HCT116 (cell line): ENCODE data around the gene PAH. TPM values are rescaled to one million over a fixed set of nuclear protein-coding genes. Genes with fewer than 3 reads are reported as not detected.

Experiments
- ATAC-seq: fragments of 200-7000 bp; cut with Tn5 transposase; 2 replicates; pipeline ENCODE4 v1.9.1; 2020; ENCODE audit warnings: mild to moderate bottlenecking, moderate library complexity
- BruUV-seq: library from RNA; stranded (reverse); fragments of 400-500 nt; replicated peaks from 2 replicates; lab custom pipeline; 2021; lab: Mats Ljungman, UMichigan
- CTCF ChIA-PET: fragments of 300-600 bp; sonication (Branson Sonifier 250); formaldehyde crosslinking; loops from one replicate; lab custom pipeline; 2021; ENCODE audit warnings: antibody characterized with exemption; lab: Charles Lee
- POLR2A ChIA-PET: fragments of 300-600, 350-600 bp; sonication (Branson Sonifier 250); formaldehyde crosslinking; loops from one replicate; lab custom pipeline; 2021; ENCODE audit warnings: antibody characterized with exemption; lab: Charles Lee
- RAD21 ChIA-PET, 2 experiments: fragments of 300-600 bp; sonication (Branson Sonifier 250); formaldehyde crosslinking; loops; one replicate each; lab custom pipeline; 2023; ENCODE audit warnings: low total read pairs in 2 of 2; ENCODE audit not compliant: uncharacterized antibody in 2 of 2, unreplicated experiment in 2 of 2, low non-redundant PET in 1 of 2; lab: Charles Lee
- DNase-seq: peaks from one replicate; pipeline ENCODE4 v3.0.0-alpha.2; 2010; ENCODE audit warnings: low read depth, low spot score
- H2AFZ ChIP-seq: fragments of 200-600 bp; shearing (Covaris generic), sonication (generic); 2 replicates; pipeline ENCODE4 v1.6.1; 2017; ENCODE audit warnings: low read depth, mixed run types, mixed read lengths, antibody characterized with exemption, low read length; ENCODE audit not compliant: poor library complexity, severe bottlenecking
- H3K27ac ChIP-seq: 2 replicates; pipeline ENCODE4 v1.5.1; 2012; ENCODE audit warnings: low read depth, low read length
- H3K27me3 ChIP-seq: fragments of 200-600 bp; sonication (generic); 2 replicates; pipeline ENCODE4 v1.6.1; 2016; ENCODE audit warnings: mixed run types, low read length, mixed read lengths; ENCODE audit not compliant: insufficient read depth
- H3K36me3 ChIP-seq, 2 experiments: fragments of 200-500 bp in 1 of 2; fragments of 200-600 bp in 1 of 2; sonication (Bioruptor generic) in 1 of 2; sonication (generic) in 1 of 2; 2 replicates each; pipeline versions ENCODE4 v1.5.1 to v1.6.1; 2014 to 2016; ENCODE audit warnings: low read length in 2 of 2, inconsistent platforms in 1 of 2, mixed read lengths in 1 of 2, mixed run types in 1 of 2; ENCODE audit not compliant: insufficient read depth in 2 of 2, control insufficient read depth in 1 of 2
- H3K4me1 ChIP-seq, 2 experiments: fragments of 200-600 bp in 1 of 2; sonication (generic) in 1 of 2; 2 replicates each; pipeline versions ENCODE4 v1.5.1 to v1.6.1; 2012 to 2017; ENCODE audit warnings: low read length in 2 of 2, inconsistent platforms in 1 of 2, mild to moderate bottlenecking in 1 of 2, mixed read lengths in 1 of 2, mixed run types in 1 of 2, moderate library complexity in 1 of 2; ENCODE audit not compliant: insufficient read depth in 2 of 2, control insufficient read depth in 1 of 2
- H3K4me2 ChIP-seq: fragments of 200-600 bp; sonication (generic); 2 replicates; pipeline ENCODE4 v1.6.1; 2017; ENCODE audit warnings: mixed run types, low read length, mixed read lengths
- H3K4me3 ChIP-seq, 2 experiments: fragments of 200-600 bp in 1 of 2; sonication (generic) in 1 of 2; replicated peaks in 1 of 2; 2 replicates each; pipeline ENCODE4 v1.5.1; 2011 to 2016; ENCODE audit warnings: low read length in 2 of 2, control low read depth in 1 of 2, low read depth in 1 of 2, mild to moderate bottlenecking in 1 of 2, mixed read lengths in 1 of 2, mixed run types in 1 of 2
- H3K79me2 ChIP-seq: fragments of 200-600 bp; sonication (generic); 2 replicates; pipeline ENCODE4 v1.6.1; 2017; ENCODE audit warnings: mild to moderate bottlenecking, mixed run types, low read length, moderate library complexity, mixed read lengths; ENCODE audit not compliant: insufficient read depth
- H3K9ac ChIP-seq: fragments of 200-600 bp; sonication (generic); 2 replicates; pipeline ENCODE4 v1.6.1; 2016; ENCODE audit warnings: low read length, mixed read lengths
- H3K9me2 ChIP-seq: fragments of 200-600 bp; sonication (generic), shearing (Covaris generic); 2 replicates; pipeline ENCODE4 v1.6.1; 2017; ENCODE audit warnings: mixed run types, mild to moderate bottlenecking, moderate library complexity; ENCODE audit not compliant: insufficient read depth
- H3K9me3 ChIP-seq, 2 experiments: fragments of 200-500 bp in 1 of 2; fragments of 200-600 bp in 1 of 2; sonication (Bioruptor generic) in 1 of 2; sonication (generic) in 1 of 2; 2 replicates each; pipeline ENCODE4 v1.6.1; 2014 to 2017; ENCODE audit warnings: low read length in 2 of 2, mixed read lengths in 2 of 2, inconsistent platforms in 1 of 2, low read depth in 1 of 2, mild to moderate bottlenecking in 1 of 2, mixed run types in 1 of 2, moderate library complexity in 1 of 2; ENCODE audit not compliant: control insufficient read depth in 1 of 2, insufficient read depth in 1 of 2
- H4K20me1 ChIP-seq: fragments of 200-600 bp; sonication (generic), shearing (Covaris generic); 2 replicates; pipeline ENCODE4 v1.6.1; 2017; ENCODE audit warnings: mixed run types, mild to moderate bottlenecking, moderate library complexity; ENCODE audit not compliant: insufficient read depth
- CBX3 ChIP-seq: IDR thresholded peaks from 2 replicates; pipeline ENCODE4 v1.6.1; 2012; ENCODE audit warnings: low read depth
- EGR1 ChIP-seq: IDR thresholded peaks from 2 replicates; pipeline ENCODE4 v1.6.1; 2012; ENCODE audit warnings: low read depth
- ELF1 ChIP-seq: IDR thresholded peaks from 2 replicates; pipeline ENCODE4 v1.6.1; 2012; ENCODE audit warnings: low read depth, borderline replicate concordance
- EZH2phosphoT487 ChIP-seq: fragments of 200-600 bp; IDR thresholded peaks from 2 replicates; pipeline ENCODE4 v1.6.1; 2018; ENCODE audit warnings: antibody characterized with exemption, borderline replicate concordance
- FOSL1 ChIP-seq: IDR thresholded peaks from 2 replicates; pipeline ENCODE4 v1.6.1; 2012; ENCODE audit warnings: low read depth
- JUND ChIP-seq: IDR thresholded peaks from 2 replicates; pipeline ENCODE4 v1.6.1; 2012
- POLR2A ChIP-seq: IDR thresholded peaks from 2 replicates; pipeline ENCODE4 v1.7.0; 2011; ENCODE audit warnings: borderline replicate concordance; ENCODE audit not compliant: insufficient read depth, insufficient read length; ENCODE audit errors: extremely low read depth
- POLR2AphosphoS5 ChIP-seq: IDR thresholded peaks from 2 replicates; pipeline ENCODE4 v1.6.1; 2011; ENCODE audit warnings: mild to moderate bottlenecking, low read depth, low read length, moderate library complexity
- RAD21 ChIP-seq: IDR thresholded peaks from 2 replicates; pipeline ENCODE4 v1.6.1; 2012; ENCODE audit warnings: low read depth, mild to moderate bottlenecking
- SRF ChIP-seq: IDR thresholded peaks from 2 replicates; pipeline ENCODE4 v1.6.1; 2012; ENCODE audit warnings: low read depth
- ZFX ChIP-seq: fragments of 450-650 bp; IDR thresholded peaks from 2 replicates; pipeline ENCODE4 v1.6.1; 2017
- ZNF274 ChIP-seq: fragments of 200-500 bp; sonication (Bioruptor generic); IDR thresholded peaks from 2 replicates; pipeline ENCODE4 v1.6.1; 2014; ENCODE audit warnings: mild to moderate bottlenecking, low read depth, low read length, inconsistent platforms
- intact Hi-C: fragments of 100-400 bp; cut with micrococcal nuclease; formaldehyde crosslinking; loops from 2 replicates; pipeline ENCODE4 v1.10.0; 2022
- total RNA-seq: library from RNA; stranded (reverse); gene quantifications from one replicate; pipeline ENCODE4 v1.2.1, GENCODE V29; 2021; ENCODE audit not compliant: unreplicated experiment
- TF ChIP-seq, protein P1 (sequence below): IDR thresholded peaks from 2 replicates; pipeline ENCODE4 v1.6.1; 2012
- TF ChIP-seq, protein P2 (sequence below): IDR thresholded peaks from 2 replicates; pipeline ENCODE4 v1.6.1; 2012; ENCODE audit warnings: low read depth
- TF ChIP-seq, protein P3 (sequence below): IDR thresholded peaks from 2 replicates; pipeline ENCODE4 v1.6.1; 2012
- TF ChIP-seq, protein P4 (sequence below), 3 experiments: fragments of 200-600 bp in 1 of 3; sonication (generic) in 1 of 3; IDR thresholded peaks in 2 of 3; conservative IDR thresholded peaks in 1 of 3; 2 replicates each; pipeline ENCODE4 v1.5.1; 2012 to 2017; ENCODE audit warnings: low read depth in 2 of 3, low read length in 2 of 3, antibody characterized with exemption in 1 of 3, borderline replicate concordance in 1 of 3, control low read depth in 1 of 3, mild to moderate bottlenecking in 1 of 3, mixed read lengths in 1 of 3, mixed run types in 1 of 3, moderate library complexity in 1 of 3; ENCODE audit not compliant: insufficient read depth in 1 of 3

Gene PAH
- total RNA-seq, 1 experiment from 2014 or later = 2.8 TPM

DNA sequence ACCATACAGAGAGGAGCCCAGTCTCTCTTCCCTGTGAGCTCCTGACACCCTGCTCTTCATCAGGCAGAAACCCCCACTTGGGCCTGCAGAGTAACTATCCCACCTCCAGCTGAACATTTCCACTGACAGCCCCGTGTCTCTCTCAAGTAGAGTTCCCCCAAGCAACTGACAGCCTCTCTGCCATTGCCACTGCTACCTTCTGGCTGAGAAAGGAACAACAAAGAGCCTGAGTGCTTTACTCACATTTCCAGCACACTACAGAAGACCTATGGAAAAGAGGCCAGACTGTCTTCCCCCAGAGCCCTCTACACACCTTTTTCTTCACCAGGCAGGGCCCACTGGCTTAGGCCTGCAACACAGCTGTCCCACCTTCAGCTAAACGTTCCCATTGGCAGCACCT lies 22.0 kb upstream of the PAH start:
- CTCF ChIA-PET = interaction anchor here (1.3 to 3.4 kb wide), 2 partner anchors 45 to 56 kb away, joined by 4 to 24 read pairs; no protein-coding TSS in a partner anchor
- no peaks in the 10 kb centered on the region for H3K9me3 ChIP-seq
- no peak overlapping the region for H3K4me2 ChIP-seq
- no peak overlapping the region for H2AFZ ChIP-seq
- no TSS peak for BruUV-seq
- no peak overlapping the region for H3K27ac ChIP-seq
- H3K9ac ChIP-seq = no peak overlapping the region
- H3K9me2 ChIP-seq = no peaks in the 10 kb centered on the region
- H4K20me1 ChIP-seq = no peaks in the 10 kb centered on the region
- DNase-seq (no peak), ATAC-seq (no peak)
- TF ChIP-seq ELF1 (no peak), SRF (no peak), JUND (no peak), FOSL1 (no peak), EGR1 (no peak), POLR2AphosphoS5 (no peak), ZFX (no peak)
- TF ChIP-seq, protein P1, sequence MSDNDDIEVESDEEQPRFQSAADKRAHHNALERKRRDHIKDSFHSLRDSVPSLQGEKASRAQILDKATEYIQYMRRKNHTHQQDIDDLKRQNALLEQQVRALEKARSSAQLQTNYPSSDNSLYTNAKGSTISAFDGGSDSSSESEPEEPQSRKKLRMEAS = no peak
- intact Hi-C loops = no loop called here
- H3K4me1 ChIP-seq = no peaks in the 10 kb centered on the region
- POLR2A ChIA-PET = interaction anchor here (1.0 kb wide), 1 partner anchor 56 kb away, joined by 3 read pairs; no protein-coding TSS in a partner anchor
- H3K4me3 ChIP-seq = no peak overlapping the region
- H3K79me2 ChIP-seq = no peaks in the 10 kb centered on the region
- H3K27me3 ChIP-seq = peaks cover 14% of the 10 kb centered on the region; the same call in 1 of the 2 replicates
- RAD21 ChIA-PET = no interaction called here
- H3K36me3 ChIP-seq = no peaks in the 10 kb centered on the region

DNA sequence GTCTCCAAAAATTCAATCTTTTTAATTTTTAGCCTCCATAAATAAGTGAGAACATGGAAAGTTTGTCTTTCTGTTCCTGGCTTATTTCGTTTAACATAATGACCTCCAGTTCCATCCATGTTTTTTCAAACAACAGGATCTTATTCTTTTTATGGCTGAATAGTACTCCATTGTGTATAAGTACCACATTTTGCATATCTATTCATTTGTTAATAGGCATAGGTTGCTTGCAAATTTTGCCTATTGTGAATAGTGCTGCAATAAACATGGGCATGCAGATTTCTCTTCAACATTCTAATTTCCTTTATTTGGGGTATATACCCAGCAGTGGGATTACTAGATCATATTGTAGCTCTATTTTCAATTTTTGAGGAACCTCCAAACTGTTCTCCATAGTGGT lies 16.1 kb upstream of the PAH start:
- Histone ChIP-seq H4K20me1 (no peaks in the 10 kb centered on the region), H3K9ac (no peak overlapping the region), H3K4me1 (no peaks in the 10 kb centered on the region), H3K36me3 (no peaks in the 10 kb centered on the region), H3K4me3 (no peak overlapping the region), H3K9me2 (no peaks in the 10 kb centered on the region), H3K79me2 (no peaks in the 10 kb centered on the region), H2AFZ (no peak overlapping the region), H3K4me2 (no peak overlapping the region), H3K27me3 (peaks cover 30% of the 10 kb centered on the region), H3K27ac (no peak overlapping the region), H3K9me3 (no peaks in the 10 kb centered on the region)
- no peak for ATAC-seq
- DNase-seq = no peak
- ChIA-PET RAD21 (no interaction called here), CTCF (no interaction called here), POLR2A (no interaction called here)
- intact Hi-C loops = no loop called here
- BruUV-seq = no TSS peak
- no peak for TF ChIP-seq ZNF274
- TF ChIP-seq EZH2phosphoT487 = no peak
- TF ChIP-seq, protein P2, sequence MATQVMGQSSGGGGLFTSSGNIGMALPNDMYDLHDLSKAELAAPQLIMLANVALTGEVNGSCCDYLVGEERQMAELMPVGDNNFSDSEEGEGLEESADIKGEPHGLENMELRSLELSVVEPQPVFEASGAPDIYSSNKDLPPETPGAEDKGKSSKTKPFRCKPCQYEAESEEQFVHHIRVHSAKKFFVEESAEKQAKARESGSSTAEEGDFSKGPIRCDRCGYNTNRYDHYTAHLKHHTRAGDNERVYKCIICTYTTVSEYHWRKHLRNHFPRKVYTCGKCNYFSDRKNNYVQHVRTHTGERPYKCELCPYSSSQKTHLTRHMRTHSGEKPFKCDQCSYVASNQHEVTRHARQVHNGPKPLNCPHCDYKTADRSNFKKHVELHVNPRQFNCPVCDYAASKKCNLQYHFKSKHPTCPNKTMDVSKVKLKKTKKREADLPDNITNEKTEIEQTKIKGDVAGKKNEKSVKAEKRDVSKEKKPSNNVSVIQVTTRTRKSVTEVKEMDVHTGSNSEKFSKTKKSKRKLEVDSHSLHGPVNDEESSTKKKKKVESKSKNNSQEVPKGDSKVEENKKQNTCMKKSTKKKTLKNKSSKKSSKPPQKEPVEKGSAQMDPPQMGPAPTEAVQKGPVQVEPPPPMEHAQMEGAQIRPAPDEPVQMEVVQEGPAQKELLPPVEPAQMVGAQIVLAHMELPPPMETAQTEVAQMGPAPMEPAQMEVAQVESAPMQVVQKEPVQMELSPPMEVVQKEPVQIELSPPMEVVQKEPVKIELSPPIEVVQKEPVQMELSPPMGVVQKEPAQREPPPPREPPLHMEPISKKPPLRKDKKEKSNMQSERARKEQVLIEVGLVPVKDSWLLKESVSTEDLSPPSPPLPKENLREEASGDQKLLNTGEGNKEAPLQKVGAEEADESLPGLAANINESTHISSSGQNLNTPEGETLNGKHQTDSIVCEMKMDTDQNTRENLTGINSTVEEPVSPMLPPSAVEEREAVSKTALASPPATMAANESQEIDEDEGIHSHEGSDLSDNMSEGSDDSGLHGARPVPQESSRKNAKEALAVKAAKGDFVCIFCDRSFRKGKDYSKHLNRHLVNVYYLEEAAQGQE = no peak
- TF ChIP-seq, protein P1 = no peak
- no peak for TF ChIP-seq CBX3
- TF ChIP-seq RAD21 = no peak
- TF ChIP-seq, protein P3, sequence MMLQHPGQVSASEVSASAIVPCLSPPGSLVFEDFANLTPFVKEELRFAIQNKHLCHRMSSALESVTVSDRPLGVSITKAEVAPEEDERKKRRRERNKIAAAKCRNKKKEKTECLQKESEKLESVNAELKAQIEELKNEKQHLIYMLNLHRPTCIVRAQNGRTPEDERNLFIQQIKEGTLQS = no peak
- TF ChIP-seq SRF = no peak
- no peak for TF ChIP-seq POLR2A
- TF ChIP-seq, protein P4, sequence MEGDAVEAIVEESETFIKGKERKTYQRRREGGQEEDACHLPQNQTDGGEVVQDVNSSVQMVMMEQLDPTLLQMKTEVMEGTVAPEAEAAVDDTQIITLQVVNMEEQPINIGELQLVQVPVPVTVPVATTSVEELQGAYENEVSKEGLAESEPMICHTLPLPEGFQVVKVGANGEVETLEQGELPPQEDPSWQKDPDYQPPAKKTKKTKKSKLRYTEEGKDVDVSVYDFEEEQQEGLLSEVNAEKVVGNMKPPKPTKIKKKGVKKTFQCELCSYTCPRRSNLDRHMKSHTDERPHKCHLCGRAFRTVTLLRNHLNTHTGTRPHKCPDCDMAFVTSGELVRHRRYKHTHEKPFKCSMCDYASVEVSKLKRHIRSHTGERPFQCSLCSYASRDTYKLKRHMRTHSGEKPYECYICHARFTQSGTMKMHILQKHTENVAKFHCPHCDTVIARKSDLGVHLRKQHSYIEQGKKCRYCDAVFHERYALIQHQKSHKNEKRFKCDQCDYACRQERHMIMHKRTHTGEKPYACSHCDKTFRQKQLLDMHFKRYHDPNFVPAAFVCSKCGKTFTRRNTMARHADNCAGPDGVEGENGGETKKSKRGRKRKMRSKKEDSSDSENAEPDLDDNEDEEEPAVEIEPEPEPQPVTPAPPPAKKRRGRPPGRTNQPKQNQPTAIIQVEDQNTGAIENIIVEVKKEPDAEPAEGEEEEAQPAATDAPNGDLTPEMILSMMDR (IDR thresholded peaks at IDR 0.05 in 2 of 3, conservative IDR thresholded peaks at IDR 0.05 in 1 of 3; ENCODE audit: borderline replicate concordance in 1 of 3, insufficient read depth in 1 of 3, low read depth in 2 of 3, low read length in 2 of 3) = no peak
